HUDEP-2 (cell line): ENCODE data around the gene HADHA.
"Not testable (repeated sequence)": the region's sequence is repeated elsewhere in the genome, so short reads cannot be mapped to it uniquely, and the experiment has no call there.

ENCODE experiments used
- DNase-seq, 76 experiments: peaks; one replicate each; lab custom pipeline; 2025; ENCODE audit not compliant: unreplicated experiment in 76 of 76; lab: John Stamatoyannopoulos, UW

Gene HADHA

DNA sequence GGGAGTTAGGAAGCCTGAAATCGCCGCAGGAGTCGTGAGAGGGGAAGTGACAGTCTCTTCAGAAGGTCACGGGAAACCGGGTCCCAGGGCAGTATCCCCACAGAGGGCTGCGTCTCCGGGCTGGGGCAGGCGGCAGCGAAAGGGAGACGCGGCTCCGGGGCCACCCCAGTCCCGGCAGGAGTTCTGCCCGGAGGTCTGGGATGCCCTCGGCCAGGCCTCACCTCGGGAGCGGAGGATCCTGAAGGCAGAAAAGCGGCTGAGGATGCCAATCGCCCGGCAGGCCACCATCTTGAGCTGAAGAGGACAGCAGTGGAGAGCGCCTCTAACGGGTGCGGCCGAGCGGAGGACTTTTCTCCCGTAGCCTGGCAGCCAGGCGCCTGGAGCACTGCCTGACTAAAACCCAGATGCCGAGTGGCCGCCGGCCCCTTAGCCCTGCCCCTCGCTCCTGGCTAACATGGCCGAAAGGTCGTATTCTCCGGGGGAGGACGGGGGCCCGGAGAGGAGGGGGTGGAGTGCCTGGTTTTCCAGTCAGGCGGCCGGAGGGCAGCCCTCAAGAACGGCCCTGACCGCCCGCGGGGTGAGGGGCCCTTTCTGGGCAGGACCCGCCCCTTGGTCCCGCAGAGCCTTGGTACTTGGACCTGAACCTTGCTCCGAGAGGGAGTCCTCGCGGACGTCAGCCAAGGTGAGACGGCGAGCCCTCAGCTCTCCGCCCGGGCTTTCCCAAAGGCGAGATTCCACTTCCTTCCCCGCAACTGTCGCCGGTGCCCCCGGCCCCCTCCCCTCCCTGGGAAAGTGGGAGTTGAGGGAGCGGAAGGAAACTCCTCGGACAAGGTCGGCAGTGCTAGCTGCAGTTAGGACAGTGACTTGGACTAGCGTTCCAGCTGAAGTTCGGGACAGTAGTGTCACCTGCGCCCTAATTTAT lies at the start of gene HADHA, which contains the start of gene HADHB:
Gene HADHA, minus strand, starts transcription at position 324 of the 922 bp plus-strand sequence. Its CDS starts 36 bp downstream, at position 288.
Gene HADHB, plus strand, starts transcription at position 631 of the 922 bp plus-strand sequence. CDS start 9,316 bp downstream, outside the sequence.
- peak; percentile 21 to 98 (median 83) for DNase-seq

DNA sequence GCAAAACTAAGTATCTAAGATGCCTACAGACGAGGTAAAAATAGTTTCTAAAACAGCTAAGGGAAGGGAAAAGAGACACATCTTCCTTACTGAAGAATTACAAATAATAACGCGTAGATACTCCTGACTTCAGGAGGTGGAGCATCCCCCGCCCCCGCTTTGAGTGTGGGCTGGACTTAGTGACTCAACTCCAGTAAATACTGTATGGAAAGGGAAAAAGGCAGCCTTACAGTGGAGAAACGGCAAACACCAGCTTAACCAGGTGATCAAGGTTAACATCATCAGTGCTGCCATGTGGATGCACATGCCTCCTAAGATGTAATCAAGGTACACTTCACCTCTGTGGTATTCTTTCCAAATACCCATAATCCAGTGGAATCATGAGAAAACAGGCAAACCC lies 48.2 kb upstream of the HADHA start:
- no peak for DNase-seq

DNA sequence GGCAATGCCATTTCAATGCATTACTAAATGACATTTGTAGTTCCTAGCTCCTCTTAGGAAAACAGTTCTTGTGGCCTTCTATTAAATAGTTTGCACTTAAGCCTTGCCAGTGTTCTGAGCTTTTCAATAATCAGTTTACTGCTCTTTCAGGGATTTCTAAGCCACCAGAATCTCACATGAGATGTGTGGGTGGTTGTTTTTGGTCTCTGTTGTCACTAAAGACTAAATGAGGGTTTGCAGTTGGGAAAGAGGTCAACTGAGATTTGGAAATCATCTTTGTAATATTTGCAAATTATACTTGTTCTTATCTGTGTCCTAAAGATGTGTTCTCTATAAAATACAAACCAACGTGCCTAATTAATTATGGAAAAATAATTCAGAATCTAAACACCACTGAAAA lies 45.6 kb upstream of the HADHA start:
- DNase-seq: no peak

DNA sequence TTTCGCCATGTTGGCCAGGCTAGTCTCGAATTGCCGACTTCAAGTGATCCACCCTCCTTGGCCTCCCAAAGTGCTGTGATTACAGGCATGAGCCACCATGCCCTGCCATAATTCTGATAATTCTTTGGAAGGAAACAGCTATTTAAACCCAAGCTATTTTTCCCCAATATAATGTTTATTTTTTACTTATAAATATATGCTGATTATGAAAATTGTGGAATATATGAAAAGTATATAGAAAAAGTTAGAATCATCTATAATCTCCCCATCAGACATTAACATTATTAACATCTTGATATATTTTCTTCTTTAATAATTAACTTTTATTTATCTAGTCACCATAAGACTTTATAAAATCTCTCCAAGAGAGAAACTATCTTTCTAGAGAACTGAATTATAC lies 41.5 kb upstream of the HADHA start:
- DNase-seq: no peak

DNA sequence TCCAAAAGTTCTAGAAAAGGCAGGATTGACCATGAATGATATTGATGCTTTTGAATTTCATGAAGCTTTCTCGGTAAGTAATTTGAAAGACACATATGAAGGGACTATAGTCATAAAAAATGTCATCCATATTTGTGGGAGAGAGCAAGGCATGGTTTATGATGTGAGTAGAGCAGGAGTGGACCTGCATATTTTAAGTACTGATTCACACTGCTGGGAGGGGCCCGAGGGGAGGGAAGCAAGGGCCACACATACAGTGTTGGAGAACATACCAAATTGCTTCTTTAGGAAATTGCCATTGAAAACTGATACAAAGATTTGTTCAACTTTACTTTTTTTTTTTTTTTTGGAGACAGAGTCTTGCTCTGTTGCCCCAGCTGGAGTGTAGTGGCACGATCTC lies 39.7 kb upstream of the HADHA start:
- DNase-seq: no peak

DNA sequence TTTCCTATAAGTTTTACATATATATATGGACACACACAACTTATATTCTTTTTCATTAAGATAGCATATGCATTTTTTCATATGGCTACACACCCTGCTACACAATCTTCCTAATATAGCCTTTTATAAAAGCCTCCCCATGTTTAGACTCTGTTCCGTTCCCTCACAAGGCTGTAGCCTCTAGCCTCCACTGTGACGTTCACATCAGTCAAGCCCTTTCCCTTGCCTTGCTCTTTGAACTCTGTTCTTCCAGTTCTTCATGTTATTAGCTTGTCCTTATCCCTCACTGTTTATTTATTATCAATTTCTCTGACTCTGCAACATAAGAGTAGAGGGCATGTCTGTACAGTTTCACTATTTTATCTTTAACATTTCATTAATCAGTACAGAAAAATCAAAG lies 39.2 kb upstream of the HADHA start:
- DNase-seq: no peak

DNA sequence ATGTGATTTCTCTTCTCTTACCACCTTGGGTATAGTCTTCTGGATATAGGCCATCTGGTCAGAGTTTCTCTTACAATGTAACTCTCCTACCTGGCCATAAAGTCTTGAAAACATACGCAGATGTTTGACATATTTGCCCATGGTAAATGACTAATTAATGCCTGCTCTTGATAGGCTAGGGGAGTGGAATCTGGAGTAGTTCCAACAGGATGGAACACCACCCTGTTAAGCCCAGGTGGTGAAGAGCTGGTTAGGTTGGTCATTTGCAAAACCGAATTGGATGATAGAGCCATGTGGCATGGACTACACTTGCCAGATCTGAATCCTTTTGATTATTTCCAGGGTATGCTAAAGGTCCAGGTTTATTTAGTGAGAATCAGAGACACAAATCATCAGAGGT lies 36.8 kb upstream of the HADHA start:
- DNase-seq: no peak

DNA sequence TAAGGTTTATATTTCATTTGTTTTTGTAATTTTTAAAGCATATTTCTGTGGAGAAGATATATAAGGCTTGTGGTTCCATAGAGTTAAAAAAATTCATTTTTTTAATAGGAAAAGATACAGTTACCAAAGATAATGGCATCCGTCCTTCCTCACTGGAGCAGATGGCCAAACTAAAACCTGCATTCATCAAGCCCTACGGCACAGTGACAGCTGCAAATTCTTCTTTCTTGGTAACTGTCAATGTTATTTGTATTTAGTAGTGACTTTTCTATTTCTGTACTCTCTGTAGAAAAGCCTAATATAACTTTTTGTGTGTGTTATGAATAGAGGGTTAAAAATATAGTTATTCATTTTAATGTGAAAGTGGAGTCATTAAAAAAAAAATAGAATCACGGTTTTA lies 35.5 kb upstream of the HADHA start:
- DNase-seq: no peak

DNA sequence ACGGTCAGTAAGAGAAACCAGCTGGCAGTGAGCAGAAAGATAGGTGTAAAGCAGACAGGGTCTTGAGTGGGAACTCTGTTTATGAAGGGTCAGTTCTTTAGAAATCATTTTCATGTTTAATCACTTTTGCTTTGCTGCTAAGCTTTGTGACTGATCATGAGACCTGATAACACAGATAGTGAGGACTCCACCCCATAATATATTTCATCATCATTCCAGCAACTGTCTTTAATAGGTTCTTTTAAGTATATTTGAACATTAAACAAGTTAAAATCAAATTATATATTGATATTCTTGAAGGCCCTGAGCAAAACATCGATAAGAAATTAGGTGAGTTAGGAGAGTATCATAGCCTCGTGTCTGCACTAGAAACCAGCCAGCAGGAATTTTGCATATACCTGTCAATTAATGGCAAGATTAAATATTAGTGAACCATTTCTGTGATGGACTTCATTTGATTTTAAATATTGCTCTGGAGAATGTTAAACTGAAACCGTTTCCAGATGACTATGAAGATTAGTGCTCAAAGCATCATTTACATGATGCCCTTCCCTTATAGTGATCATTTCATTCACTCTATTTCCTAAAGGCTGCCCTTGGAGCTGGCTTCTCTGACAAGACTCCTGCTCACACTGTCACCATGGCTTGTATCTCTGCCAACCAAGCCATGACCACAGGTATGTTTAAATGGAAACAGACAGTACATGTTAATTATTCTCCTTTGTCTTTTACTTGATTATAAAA lies 32.2 kb upstream of the HADHA start:
- peak in 2 of 76 experiments; percentile 25 to 30 for DNase-seq

DNA sequence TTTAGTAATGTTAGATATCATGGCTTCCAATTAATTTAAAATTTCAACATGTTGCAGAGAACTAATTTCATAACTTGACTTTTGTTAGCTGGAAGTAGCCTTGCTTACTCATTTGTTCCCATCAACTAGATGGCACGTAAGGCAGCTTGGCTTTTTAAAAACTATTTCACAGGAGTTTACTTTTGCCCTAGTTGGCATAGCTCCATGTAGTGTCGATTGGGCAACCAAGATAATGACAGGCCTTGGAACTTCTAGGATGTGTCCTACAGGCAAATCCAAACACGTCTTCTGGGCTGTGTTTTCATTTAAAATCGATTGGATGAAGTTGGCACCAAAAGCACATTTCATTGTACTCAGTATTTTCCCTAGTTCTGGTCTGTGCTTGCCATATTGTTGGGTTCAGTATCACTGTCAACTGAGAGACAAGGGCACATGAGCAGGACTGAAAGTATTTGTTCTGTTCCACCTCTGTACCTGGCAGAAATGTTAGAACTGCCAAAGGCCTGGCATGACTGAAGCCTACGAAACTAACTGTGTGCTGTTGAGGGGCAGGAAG lies 29.7 kb upstream of the HADHA start:
- peak in 62 of 76 experiments; percentile 3 to 83 (median 41) for DNase-seq

DNA sequence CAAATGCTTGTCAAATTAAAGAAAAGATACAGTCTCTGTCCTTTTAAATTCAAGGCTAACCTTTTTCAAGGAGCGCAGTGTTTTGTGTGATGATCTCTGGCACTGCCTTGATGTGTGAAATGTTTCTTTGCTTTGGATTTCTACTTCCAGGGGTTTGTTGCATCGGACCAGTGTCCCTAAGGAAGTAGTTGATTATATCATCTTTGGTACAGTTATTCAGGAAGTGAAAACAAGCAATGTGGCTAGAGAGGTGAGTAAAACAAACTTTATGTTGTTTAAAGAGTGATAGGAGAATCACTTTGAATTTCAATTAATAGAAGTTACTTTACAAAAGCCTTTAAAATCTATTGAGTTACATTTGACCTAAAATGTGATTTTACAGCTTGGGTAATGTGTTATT lies 29.1 kb upstream of the HADHA start:
- no peak for DNase-seq

DNA sequence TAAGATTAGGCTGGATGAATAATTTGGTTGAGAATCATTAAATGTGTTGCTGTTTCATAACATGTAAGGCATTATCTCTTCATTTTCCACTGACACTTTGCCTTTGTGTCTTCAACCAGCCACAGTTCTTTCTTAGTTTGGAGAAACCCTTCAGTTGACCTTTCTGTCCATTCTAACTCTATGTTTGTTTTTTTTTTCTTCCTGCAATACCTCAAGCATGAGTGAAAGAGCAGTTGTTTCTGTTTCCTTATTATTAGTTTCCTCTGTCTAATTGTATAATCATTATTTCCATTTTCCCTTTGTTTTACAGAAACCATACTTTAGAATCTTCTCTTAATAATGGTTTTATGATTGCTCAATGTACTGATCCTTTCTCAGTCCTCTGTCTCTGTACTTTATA lies 25.9 kb upstream of the HADHA start:
- no peak for DNase-seq

DNA sequence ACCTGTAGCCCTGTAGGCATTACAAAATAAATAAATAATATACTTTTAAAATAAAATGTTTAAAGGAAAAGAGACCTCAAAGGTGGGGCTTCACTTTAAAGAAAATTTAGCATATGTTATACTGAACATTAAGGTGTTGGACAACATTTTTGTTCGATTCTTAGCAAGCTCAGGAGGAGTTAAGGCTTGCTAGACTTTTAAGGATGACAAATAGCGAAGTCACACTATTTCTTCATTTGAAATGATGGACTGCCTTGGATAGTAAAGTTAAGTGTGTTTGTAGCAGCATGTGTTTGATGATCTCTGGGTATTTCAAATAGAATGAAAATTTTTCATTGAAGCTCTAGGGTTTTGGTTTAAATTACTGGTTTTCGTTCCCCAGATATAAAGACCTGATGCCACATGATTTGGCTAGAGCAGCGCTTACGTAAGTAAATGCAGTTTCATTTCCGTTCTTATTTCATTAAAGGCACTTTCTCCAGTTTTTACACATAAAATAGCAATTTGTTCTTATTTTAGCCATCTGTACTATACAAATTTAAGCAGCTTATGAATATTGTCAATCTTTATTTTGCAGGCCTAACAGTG lies 25.2 kb upstream of the HADHA start:
- no peak for DNase-seq

DNA sequence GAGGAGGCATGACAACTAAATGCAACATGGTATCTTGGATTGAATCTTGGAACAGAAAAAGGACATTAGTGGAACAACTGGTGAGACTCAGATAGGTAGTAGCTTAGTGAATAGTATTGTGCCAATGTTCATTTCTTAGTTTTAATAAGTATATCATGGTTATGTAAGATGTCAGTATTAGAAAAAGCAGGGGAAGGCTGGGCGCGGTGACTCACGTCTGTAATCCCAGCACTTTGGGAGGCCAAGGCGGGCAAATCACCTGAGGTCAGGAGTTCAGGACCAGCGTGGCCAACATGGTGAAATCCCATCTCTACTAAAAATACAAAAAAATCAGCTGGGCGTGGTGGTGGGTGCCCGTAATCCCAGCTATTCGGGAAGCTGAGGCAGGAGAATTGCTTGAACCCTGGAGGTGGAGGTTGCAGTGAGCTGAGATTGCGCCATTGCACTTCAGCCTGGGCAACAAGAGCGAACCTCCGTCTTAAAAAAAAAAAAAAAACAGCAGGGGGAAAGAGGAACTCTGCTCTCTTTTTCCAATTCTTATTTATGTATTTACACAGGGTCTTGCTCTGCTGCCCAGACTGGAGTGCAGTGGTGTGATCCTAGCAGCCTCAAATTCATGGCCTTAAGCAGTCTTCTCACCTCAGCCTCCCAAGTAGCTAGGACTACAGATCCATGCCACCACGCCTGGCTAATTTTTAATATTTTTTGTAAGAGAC lies 24.4 kb upstream of the HADHA start:
- DNase-seq: not testable (repeated sequence)

DNA sequence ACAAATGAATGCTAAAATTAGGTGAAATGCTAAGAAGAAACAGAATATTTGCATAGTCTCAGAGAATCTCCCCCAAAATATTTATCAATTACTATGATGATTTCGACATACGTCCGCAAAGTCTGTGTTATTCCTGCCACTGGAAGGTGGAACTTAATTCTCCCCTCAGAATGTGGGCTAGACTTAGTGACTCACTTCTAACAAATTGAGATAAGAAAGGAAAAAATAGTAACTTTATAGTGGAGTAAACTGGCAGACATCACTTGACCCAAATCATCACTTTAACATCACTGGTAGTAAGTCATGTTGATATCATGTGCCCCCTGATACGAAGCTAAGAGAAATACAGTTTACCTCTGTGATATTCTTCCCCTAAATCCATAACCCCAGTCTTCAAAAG lies 23.8 kb upstream of the HADHA start:
- DNase-seq: no peak

DNA sequence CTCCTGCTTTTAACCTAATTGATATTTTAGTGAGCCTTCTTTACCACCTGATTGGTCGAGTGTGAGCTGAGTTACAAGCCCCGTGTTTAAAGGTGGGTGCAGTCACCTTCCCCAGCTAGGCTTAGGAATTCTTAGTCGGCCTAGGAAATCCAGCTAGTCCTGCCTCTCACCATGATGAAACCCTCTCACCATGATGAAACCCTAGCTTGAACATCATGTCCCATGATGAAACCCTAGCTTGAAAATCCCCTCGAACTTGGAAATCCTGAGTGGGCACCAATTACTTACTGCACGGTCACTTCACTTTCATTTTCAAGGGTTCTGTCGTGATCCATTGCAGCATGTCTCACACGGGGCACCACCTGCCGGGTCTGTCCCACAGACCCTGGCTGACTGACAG lies 14.4 kb upstream of the HADHA start:
- DNase-seq: not testable (repeated sequence)

DNA sequence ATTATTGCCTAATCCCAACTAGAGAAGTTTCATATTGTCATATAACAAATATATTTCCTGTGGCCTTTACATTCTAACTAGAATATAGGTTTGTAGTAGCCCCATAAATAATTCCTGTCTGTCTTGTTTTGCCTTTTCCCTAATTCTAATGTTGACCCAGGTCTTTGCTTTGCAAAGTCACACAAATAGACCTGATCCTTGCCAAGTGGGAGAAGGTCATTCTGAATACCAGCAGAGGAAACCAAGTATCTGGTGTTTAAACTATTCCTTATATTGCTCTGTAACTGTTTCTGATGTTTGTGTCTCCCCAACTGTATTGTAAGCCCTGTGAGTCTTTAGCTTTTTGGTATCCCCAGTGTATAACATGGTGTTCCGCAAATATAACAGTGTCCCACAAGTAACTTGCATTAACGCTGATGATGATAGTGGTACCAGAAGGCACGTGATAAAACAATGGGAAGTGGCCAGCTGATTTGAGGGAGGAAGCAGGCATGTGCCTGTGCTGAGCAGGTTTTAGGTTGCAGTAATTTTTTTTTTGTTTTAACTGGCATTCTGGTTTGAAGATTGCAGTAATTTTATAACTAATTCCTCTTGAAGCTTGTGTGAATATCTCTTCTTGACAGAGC lies 11.4 kb upstream of the HADHA start:
- DNase-seq: no peak

DNA sequence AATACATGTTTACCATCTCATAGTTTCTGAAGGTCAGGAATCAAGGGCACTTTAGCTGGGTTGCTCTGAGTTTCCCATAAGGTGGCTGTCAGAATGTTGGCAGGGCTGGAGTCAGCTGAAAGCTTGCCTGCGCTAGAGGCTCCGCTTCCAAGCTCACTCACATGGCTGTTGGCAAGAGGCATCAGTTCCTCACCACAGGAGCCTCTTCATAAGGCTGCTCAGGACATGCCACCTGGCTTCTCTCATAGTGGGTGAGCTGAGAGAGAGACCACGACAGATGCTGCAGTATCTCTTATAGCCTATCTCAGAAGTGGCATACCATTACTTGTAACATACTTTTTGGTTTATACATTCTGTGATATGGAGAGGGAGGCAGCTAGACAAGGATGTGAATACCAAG lies 7.5 kb upstream of the HADHA start:
- DNase-seq: no peak

DNA sequence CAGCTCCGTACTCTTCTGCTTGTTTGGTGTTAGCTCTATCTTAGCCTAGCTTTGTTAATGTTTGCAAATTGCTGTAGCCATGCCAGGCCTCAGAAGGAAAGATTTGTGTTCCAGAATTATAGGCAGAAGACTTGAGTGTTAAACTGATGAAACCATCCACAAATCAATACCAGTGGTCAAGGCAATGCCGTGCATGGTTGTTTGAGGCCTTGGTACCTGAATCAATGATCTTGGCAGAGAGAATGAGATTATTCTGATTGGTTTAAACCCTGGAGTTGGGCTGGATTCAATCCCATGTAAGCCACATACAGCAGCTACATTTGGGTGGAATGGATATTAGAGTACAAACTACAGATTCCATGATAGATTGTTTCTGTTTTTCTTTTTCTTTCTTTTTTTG lies 5.2 kb upstream of the HADHA start:
- no peak for DNase-seq

DNA sequence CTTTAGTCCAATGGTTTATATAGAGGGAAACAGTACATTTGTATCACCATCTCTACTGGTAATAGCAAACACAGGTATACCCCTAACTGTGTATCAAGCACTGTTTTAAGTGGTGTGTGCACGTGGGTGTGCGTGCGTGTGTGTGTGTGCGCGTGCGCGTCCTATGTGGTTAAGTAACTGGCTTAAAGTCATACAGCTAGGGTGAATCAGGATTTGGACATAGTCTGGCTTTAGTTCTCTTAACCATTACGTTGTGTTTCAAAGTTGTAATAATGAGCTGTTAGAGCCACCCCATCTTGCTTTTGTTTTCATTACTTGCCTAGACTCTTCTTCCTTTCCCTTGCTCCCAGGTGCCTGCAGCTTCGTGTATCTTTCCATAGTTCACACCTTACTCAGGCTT lies 2.4 kb upstream of the HADHA start:
- DNase-seq: peak in 1 of 76 experiments; percentile 7
